HG03439 (cell line): ENCODE data around the gene RYR1.

ENCODE experiments used
- ATAC-seq: cut with Tn5 transposase; IDR thresholded peaks from one replicate; pipeline ENCODE4 v1.9.1; 2021; ENCODE audit warnings: mild to moderate bottlenecking, moderate library complexity; ENCODE audit not compliant: unreplicated experiment

Gene RYR1

DNA sequence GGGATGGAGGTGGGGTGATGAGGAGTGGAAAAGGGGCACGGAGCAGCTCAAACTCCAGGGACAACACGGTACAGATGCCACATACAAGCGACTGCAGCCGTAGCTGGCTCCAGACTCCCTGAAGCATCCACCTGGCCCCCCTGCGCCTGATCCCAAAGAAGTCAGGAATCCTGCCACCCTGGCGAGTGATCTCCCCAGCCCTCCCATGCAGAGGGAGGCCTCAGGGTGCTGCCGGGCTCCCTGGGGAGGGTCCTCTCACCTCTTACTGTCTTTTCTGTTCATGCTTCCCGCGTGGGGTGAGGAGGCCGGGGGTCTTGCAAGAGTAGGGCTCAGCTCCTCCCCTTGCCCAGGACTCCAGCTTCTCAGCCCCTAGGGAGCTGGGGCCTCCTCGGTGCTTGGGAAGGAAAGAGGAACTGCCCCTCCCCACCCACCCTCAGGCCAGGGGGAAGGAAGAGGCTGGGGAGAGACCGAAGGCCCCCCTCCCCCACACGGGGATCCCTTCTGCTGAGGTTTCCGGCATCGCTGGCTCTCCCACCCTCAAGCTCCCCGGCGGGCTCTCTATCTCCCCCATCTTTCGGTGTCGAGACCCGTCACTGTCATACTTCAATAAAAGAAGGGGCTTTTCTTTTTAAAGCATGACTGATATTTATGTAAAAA lies 7.6 kb upstream of the RYR1 start, which contains the start of gene RASGRP4:
Gene RASGRP4 (minus strand): TSS at position 410 of the 657 bp plus-strand sequence. CDS start 128 bp downstream, at position 282.
- no peak for ATAC-seq

DNA sequence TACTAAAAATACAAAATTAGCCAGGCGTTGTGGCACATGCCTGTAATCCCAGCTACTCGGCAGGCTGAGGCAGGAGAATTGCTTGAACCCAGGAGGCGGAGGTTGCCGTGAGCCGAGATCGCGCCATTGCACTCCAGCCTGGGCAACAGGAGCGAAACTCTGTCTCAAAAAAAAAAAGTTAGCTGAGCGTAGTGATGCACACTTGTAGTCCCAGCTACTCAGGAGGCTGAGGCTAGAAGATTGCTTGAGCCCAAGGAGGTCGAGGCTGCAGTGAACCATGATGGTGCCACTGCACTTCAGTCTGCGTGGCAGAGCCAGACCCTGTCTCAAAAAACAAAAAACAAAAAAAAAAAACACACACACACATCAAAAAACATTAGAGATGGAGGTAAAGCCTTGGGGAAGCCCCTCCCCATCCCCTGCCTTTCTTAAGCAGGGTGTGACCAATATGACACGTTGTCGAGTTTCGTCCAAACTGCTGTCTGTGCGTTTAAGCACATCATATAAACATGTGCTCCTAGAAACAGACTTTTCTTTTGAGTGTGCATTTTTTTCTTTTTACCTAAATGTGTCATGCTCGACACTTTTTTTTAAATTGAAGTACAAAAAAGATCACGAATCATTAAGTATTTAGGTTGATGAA lies 6.3 kb upstream of the RYR1 start:
- ATAC-seq, result peak; percentile 71

DNA sequence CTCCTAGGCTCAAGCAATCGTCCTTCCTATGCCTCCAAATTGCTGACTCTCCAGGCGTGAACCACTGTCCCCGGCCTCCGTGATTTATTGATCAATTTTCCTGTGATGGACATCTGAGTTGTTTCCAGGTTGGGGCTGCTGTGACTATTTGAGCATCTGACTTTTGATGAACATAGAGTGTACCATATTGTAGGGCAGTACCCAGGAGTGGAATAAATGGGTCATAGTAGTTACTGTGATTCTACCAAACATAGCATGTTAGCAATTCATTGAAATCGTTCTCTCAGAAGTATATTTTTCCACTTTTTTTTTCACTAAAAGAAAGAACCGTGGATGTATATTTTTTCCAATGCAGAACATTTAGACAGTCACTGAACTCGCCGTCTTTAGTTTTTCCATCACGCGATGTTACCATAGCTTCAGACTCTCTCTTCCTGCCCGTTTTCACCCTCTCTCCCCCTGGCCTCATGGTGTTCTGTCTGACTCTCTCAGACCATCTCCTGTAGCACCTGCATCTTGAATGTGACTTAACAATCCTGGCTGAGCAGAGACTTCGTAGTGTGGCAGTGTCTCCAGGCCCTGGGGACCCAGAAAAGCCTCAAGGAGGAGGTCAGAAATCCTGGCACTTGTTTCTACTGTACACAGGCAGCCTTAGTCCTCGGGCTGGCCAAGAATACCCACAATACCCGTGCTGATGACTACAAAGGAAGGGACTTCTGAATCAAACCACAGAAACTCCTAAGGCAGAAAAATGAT lies 4.3 kb upstream of the RYR1 start:
- no peak for ATAC-seq

DNA sequence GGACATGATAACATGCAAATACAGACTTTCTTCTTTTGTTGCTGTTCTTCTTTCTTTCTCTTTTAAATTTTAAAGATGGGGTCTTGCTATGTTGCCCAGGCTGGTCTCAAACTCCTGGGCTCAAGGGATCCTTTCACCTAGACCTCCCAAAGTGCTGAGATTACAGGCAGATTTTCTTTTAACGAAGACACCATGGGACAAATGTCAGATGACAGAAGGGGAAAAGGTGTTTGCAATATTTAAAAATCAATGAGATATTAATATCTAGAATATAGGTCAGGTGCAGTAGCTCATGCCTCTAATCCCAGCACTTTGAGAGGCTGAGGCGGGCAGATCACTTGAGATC lies 3.7 kb upstream of the RYR1 start:
- no peak for ATAC-seq

- ATAC-seq, result no peak
These were observed 2.6 kb upstream of the RYR1 start for GRCh38 chr19:38430931-38431330.

- ATAC-seq, result no peak
These were observed 1.1 kb downstream of the RYR1 start for GRCh38 chr19:38434549-38435051.

GRCh38 chr19:38437295-38437694 lies 3.8 kb downstream of the RYR1 start:
- ATAC-seq, result no peak

DNA sequence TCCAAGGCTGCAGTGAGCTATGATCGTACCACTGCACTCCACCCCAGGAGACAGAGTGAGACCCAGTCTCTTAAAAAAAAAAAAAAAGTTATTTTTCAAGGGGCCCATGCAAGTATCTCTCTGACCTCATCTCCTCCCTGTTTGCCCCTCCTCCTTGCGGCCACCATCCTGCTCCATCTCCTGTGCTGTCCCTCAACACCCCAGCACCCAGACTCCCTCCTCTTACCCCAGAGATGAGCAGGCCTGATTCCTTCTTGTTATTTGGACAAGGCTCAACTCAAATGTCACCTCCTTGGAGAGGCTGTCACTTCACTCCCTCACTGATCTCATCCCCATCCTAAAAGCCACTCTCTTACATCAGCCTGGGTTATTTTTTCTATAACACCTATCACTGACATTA lies 4.4 kb downstream of the RYR1 start:
- no peak for ATAC-seq

GRCh38 chr19:38440592-38440991 lies 7.1 kb downstream of the RYR1 start:
- no peak for ATAC-seq

- ATAC-seq, result no peak
These were observed 8.3 kb downstream of the RYR1 start for GRCh38 chr19:38441657-38442348.

DNA sequence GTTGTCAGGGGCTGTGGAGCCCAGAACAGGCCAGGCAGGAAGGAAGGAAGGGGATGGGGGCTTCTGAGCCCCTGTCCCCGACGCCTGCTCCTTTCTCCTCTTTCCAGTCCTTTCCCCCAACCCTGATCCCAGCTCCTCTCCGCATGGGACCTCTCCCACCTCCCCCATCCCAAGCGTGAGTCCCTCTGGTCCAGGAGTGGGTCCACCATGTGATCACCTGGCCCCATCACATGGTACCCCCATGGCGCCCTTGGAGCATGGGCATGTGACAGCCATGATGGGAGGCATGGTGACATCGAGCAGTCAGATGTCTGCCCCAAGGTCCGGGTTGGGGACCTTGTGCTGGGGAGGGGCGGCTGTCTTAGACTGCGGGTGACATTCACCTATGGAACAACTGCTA lies 9.2 kb downstream of the RYR1 start:
- no peak for ATAC-seq

DNA sequence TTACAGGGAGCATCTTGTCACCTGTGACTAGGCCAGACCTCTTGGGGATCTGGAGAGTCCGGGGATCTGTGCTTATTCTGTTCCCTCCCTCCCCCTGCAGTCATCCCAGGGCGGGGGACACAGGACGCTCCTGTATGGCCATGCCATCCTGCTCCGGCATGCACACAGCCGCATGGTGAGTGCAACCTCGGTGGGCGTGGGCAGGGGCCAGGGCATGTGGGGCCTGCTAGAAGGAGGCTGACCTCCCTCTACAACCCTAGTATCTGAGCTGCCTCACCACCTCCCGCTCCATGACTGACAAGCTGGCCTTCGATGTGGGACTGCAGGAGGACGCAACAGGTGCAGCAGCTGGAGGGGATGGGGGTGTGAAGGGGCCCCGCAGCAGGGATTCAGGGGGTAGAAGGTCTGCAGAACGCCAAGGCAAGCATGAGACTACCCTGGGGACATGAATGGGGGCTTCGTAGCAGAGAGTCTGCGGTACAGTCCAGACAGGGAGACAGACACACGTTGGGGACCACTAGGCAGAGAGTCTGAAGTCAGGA lies 10.0 kb downstream of the RYR1 start:
- ATAC-seq, result no peak

DNA sequence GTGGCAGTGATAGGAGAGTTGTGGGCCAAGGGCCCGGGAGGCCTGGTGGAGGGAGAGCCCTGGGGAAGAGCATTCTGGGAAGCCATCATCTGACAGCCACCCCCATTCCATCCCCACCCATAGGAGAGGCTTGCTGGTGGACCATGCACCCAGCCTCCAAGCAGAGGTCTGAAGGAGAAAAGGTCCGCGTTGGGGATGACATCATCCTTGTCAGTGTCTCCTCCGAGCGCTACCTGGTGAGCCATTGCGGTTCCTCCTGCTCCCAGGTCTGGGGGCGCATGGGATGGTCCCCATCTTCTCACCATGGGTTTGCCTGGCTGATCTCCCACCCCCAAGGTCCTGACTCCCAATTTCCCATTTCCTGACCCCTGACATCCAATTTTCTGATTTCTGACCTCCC lies 10.5 kb downstream of the RYR1 start:
- ATAC-seq, result no peak

DNA sequence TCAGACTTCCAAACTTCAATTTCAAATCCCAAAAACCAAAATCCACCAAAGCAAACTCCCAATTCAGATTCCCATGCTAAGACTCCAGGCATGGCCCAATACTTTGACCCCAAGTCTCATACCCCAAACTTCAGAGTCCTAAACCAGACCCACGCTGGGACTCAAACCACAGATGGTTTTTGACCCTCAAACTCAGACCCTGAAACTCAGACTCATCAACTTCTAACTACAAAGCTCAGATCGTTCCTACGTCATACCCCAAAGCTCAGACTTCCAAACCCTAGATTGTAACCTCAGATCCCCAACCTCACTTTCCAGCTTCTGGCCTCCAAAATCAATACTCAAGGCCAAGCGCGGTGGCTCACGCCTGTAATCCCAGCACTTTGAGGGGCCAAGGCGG lies 11.9 kb downstream of the RYR1 start:
- no peak for ATAC-seq

DNA sequence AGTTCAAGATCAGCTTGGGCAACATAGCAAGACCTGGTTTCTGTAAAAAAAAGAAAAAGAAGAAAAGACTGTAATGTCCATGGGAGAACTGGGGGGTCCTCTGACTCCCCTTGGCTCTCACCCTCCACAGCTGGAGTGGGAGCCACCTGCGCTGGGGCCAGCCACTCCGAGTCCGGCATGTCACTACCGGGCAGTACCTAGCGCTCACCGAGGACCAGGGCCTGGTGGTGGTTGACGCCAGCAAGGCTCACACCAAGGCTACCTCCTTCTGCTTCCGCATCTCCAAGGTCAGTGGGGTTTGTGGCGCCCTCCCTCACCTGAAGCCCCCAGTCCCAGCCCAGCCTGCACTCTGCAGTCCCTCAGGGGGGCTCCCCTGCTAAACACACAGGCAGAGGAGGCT lies 14.7 kb downstream of the RYR1 start:
- no peak for ATAC-seq

DNA sequence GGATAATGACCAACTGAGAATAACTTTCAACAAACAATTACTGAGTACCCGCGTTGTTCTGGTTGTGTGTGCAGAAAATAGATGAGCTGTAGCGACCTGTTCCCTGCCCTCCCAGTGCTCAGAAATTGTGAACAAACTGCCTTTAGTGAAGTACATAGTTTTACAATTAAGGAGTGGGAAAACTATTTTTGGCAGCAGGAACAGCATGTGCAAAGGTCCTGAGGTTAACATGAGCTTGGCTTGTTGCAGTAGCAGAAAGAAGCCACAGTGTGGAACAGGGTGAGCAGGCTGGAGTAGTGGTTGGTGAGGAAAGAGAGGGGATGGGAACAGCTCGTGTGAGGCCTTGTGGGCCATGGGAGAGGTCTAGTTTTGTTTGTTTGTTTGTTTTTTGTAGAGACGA lies 16.0 kb downstream of the RYR1 start:
- no peak for ATAC-seq

- ATAC-seq, result no peak
These were observed 17.5 kb downstream of the RYR1 start for GRCh38 chr19:38451036-38451435.

DNA sequence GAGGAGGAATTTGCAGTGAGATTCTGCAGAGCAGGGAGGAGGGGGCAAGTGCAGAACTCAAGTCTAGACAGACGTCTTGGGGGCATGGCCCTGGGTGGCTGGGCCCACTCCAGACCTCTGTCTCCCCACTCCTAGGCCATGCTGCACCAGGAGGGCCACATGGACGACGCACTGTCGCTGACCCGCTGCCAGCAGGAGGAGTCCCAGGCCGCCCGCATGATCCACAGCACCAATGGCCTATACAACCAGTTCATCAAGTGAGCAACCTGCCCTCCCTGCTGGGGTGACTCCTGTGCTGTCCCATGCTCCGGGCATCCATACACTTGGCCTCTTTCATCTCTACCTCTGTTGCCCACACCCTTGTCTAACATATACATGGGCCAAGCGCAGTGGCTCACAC lies 18.1 kb downstream of the RYR1 start:
- no peak for ATAC-seq

DNA sequence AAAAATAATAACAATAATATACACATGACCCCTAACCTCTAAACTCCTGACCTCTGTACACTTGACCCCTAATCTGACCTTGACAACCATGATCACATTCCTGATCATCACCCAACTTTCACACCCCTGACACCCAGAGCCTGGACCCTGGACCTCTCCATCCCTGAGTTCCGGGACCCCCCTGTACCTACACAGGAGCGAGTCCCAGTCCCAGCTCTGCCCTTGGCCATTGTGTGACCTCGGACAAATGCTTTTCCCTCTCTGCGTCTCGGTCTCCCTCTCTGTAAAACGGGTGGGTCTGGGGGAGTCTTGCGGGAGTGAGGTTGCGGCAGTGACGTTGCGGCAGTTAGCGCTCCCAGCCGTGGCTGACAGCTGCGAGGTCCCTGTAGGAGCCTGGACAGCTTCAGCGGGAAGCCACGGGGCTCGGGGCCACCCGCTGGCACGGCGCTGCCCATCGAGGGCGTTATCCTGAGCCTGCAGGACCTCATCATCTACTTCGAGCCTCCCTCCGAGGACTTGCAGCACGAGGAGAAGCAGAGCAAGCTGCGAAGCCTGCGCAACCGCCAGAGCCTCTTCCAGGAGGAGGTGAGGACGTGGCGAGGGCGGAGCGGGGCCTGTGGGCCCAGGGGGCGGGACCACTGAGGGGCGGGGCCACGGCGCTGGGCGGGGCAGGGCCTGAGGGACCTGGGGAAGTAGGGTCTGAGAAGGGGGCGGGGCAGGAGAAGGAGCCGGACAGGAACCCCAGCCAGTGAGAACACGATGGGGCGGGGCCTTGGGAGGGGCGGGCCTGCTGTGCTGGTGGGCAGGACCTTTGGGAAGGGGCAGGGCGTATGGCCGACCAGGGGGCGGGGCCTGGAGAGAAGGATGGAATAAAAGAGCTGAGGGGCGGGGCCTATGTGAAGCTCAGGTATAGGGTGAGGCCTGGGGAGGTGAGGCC lies 19.2 kb downstream of the RYR1 start:
- no peak for ATAC-seq

DNA sequence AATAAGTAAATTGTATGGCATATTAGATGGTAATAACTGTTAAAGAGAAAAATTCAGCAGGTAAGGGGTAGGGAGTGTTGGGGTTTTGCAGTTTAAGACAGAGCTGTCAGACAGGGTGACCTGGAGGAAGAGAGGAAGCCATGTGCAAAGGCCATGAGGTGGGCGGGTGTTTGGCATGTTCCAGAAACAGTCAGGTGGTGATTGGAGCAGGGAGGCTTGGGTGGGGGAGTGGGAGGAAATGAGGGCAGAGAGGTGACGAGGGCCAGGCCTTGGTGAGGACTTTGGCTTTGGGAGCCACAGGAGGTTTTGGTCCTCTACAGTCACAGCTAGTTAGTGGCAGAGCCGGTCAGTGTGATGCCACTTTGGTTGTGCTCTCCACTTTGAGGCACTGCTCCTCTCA lies 20.1 kb downstream of the RYR1 start:
- no peak for ATAC-seq
